Activated CD4-positive, alpha-beta T cell treated with anti-CD3 and anti-CD28 coated beads, Interleukin-2, amount 50 U/mL, for 24 hours (primary cell): Measurements from ENCODE around the gene ZNF564.
"Not testable (repeated sequence)": the region's sequence is repeated elsewhere in the genome, so short reads cannot be mapped to it uniquely, and the experiment has no call there.

Experiments
- DNase-seq, 2 donors: peaks; one replicate each; pipeline ENCODE4 v3.0.0-alpha.2; 2020; ENCODE audit warnings: low read depth in 1 of 2, low spot score in 1 of 2

Gene ZNF564

DNA sequence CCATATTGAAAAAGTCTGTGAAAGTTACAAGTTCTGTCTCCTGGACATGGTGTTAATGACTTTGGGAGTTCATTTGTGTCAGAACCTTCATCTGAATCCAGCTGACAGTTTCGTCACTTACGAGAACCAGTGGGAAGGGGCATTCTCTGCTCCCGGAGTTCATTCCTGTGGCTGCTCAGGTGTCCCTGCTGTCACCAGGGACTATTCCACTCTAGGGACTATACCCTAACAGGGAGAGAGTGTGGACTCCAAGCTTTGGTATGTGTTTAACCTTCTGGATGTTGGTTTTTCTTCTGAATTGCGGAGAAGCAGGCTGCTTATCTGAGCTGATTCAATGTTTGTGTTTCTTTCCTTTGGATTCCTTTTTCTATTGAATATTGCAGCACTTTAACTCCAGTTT is 54.2 kb downstream of the ZNF564 start:
- DNase-seq = no peak

DNA sequence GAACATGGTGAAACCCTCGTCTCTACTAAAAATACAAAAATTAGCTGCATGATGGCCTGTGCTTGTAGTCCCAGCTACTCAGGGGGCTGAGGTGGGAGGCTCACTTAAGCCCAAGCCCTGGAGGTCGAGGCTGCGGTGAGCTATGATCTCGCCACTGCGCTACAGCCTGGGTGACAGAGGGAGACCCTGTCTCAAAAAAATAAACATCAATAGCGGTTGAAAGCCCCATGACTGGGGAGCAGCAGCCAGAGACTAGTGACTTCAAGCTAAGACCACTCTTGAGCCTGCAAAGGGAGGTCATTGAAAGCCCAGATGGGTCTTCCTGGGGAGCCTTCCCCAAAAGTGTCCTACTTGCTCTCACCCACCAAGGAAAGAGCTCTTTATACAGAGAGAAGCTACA is 54.8 kb downstream of the ZNF564 start:
- no peak for DNase-seq

DNA sequence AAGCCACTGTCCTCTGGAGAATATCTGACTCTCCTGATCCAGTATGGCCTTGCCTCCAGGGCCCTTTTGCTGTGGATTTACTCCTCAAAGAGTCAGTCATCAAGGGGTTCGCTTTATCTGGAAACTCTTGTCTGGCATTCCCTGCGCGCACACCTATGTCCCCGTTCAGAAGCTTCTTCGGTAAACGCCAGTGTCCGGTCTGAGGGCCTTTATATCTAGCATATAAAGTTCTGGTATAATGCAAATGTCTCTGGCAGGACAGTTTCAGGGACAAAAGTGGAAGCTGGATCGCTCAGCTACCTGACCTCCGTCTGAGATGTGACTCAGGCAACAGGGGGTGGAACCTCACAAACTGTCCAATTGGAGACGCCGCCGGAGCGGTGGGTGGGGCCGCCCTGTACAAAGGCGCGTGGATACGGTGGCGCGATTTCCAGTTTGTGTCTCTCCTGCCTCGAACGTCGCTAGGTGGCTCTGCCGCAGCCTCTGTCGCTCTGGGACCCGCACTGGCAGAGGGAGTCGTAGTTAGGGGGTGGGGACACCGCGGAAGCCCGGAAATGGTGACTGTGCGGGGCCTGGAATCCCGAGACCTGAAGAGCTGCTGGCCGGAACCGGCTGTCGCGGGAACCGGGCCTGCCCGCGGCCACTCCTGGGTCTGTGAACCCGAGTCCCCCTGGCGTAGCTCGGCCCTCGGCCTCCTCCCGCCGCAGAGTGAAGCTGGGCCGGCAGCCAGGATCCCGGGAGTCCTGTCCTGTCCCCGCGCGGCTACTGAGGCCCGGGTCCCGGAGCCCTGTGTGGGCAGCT is 56.1 kb downstream of the ZNF564 start:
- DNase-seq = peak; percentile 87 to 92

DNA sequence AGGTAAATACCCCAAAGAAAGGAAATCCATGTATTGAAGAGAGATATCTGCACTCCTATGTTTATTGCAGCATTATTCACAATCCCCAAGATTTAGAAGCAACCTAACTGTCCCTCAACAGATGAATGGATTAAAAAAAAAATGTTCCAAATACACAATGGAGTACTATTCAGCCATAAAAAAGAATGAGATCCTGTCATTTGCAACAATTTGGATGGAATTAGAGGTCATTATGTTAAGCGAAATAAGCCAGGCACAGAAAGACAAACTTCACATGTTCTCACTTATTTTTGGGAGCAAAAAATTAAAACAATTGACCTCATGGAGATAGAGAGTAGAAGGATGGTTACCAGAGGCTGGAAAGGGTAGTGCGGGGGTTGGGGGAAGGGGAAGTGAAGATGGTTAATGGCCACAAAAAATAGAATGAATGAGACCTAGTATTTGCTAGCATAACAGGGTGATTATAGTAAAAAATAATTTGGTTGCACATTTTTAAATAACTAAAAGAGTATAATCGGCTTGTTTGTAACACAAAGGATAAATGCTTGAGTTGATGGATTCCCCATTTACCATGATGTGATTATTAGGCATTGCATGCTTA is 56.9 kb downstream of the ZNF564 start:
- DNase-seq = no peak

DNA sequence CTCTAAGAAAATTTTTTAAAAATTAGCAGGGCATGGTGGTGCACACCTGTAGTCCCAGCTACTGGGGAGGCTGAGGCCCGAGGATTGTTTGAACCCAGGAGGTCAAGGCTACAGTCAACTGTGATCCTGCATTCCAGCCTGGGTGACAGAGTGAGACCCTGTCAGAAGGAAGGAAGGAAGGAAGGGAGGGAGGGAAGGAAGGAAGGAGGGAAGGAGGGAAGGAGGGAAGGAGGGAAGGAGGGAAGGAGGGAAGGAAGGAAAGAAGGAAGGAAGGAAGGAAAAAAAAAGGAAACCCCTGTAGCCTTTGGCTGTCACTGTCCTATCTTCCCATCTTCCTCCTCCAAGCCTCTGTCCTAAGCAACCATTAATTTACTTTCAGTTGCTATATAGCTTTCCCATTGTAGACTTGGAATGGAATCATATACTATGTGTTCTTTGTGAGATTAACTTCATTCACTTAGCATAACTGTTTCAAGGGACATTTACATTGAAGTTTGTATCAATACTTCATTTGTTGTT is 65.0 kb downstream of the ZNF564 start:
- not testable (repeated sequence) for DNase-seq

DNA sequence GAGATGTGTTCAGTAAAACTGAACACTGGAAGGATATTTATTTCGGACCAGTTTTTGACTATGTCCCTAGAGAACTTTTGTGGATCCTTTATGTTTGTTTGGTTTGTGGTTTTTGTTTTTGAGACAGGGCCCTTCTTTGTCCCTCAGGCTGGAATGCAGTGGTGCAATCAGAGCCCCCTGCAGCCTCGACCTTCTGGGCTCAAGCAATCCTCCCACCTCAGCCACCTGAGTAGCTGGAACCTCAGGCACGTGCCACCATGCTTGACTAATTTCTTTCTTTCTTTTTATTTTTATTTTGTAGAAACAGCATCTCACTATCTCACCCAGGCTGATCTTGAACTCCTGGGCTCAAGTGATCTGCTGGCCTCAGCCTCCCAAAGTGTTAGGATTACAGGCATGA is 65.7 kb downstream of the ZNF564 start:
- no peak for DNase-seq

DNA sequence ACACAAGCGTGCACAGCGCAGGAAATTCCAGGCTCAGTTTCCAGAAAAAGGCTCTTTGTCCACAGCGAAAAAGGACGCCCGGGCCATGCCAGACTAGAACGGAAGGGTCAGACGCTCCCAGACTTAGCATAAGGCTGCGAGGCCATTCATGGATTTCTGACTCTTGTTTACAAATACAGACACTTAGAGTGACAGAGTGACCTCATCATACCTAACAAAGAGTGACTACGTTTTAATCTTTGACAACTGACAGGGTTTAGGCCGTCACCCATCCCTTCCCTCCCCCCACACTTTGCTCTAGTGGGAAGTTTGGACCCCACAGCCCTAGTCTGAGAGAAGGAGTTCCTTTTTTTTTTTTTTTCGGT is 66.2 kb downstream of the ZNF564 start:
- DNase-seq = no peak

DNA sequence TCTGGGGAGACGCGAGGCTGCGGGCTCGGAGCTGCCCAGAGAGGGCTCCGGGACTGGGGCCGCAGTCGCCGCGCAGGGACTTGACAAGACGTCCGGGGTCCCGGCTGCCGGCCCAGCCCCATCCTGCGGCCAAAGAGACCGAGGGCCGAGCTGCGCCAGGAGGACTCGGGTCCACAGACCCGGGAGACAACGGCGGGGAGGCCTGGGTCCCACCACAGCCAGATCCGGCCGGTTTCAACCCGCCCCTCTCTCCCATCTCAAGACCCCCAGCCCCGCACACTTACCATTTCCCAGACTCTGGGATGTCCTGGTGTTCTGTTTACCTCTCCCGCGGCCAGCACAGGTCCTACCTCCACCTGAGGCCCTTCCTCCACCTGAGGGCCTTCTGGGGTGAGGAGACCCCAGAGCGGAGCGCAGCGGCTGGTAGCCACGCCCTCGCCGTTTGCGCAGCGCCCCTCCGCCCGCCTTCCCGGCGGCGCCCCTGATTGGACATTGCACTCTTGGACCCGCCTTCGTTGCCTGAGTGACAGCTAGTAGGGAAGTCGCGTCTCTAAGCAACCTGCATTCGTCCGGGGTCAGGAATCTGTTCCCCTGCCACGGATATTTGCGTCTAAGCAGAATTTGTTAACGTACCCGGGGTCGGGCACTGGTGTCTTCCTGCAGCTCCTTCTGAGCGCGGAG is 66.8 kb downstream of the ZNF564 start, which contains the start of gene ZNF709:
ZNF709 (minus strand) TSS at position 446 of the 681 bp plus-strand sequence; CDS start at position 287, 159 bp downstream.
- DNase-seq = peak; percentile 74 to 87

DNA sequence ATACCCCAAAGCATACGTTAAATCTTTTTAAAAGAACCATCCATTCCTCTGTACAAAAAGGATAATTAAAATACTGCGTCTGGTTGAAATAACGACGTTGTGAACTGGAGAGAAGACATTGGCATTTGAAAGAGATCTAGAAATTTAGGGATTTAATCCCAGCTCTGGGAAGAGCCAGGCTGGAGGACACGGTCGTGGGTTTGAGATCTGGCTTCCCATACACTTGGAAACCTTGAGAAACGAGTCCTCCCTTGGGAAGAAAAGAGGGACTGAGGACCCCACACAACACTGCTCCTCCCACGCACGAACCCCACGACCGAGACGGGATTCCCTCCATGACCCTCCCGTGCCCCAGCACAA is 67.3 kb downstream of the ZNF564 start:
- DNase-seq = no peak

DNA sequence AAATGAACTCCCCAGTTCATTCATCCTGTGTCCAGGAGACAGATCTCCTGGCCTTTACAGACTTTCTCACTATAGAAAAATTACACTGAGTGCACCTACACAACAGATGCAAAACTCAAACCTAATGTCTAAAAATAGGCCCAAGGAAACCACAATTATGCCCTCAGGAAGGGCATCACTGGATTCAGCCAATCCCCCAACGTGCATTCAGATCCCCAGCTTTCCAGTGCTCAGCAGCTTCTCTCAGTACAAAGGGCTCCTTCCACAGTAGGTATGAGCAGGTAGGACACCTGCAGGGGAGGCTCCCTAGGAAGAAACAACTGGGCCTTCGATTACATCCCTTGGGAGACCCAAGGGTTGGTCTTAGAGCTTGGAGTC is 68.8 kb downstream of the ZNF564 start:
- no peak for DNase-seq

DNA sequence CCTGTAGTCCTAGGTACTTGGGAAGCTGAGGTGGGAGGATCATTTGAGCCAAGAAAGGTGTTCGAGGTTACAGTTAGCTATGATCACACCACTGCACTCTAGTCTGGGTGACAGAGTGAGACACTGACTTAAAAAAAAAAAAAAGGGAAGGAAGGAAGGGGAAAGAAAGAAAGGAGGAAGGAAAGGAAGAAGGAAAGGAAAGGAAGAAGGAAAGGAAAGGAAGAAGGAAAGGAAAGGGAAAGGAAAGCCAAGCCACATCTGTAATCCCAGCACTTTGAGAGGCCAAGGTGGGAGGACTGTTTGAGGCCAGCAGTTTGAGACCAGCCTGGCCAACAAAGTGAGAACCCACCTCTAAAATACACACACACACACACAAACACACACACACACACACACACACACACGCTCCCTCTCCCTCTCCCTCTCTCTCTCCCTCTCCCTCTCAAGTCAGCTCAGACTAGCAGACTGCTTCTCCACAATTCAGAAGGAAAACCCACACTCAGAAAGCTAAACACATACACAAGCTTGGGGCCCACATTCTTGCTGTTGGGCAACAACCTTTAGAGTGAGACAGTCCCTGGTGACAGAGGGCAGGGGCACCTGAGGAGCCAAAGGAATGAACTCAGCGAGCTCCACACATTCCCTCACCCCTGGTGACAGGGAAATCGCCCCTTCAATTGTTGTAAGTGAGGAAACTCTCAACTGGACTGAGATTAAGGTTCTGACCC is 69.3 kb downstream of the ZNF564 start:
- no peak for DNase-seq

DNA sequence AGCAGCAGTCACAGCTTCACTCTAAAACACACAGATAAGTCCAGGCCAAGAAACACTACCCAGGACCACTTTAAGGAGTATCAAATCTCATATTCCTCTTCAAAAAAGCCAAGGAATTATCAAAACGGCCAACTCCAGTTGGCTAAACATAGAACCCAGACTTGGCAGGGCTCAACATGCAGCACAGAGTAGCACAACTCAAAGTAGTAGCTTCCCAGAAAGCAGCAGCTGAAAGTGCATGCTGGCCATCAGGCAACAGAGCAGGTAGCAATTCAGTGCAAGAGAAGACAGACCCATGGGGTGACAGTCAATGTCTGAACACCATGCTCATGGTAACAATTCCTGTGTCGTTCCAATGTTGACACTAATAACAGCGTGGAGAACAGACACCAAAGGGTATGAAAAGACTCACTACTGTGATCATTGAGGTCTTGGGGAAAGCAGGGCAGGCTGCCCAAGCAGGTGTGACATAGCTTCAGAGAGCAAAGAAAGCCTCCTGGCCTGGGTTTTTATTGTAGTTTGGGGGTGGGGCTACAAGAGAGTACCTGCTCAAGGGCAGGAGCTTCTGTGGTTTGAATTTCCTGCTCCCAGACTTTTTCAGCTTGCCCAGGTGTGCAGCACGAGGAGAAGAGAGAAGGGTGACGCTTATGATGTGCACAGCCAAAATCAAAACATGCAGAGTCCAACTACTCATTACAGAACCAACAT is 72.9 kb downstream of the ZNF564 start:
- DNase-seq = no peak
